Measurements from ENCODE around the gene PCDH9.

PCDH9 gene

GRCh38 chr13:66958611-66959010 lies 271.5 kb downstream of the PCDH9 start:
- no peak for DNase-seq

- DNase-seq, result no peak
These were observed 277.6 kb downstream of the PCDH9 start for GRCh38 chr13:66952507-66952906.

GRCh38 chr13:66951426-66951825 lies 278.7 kb downstream of the PCDH9 start:
- no peak for DNase-seq

- DNase-seq, result no peak
These were observed 279.5 kb downstream of the PCDH9 start for GRCh38 chr13:66950666-66951065.

- no peak for DNase-seq
These were observed 281.2 kb downstream of the PCDH9 start for GRCh38 chr13:66948910-66949309.

GRCh38 chr13:66943530-66943929 lies 286.6 kb downstream of the PCDH9 start:
- DNase-seq, result no peak

GRCh38 chr13:66940113-66940512 lies 290.0 kb downstream of the PCDH9 start:
- DNase-seq, result no peak

GRCh38 chr13:66937423-66937822 lies 292.7 kb downstream of the PCDH9 start:
- DNase-seq, result no peak

- DNase-seq, result no peak
These were observed 296.1 kb downstream of the PCDH9 start for GRCh38 chr13:66933994-66934393.

- no peak for DNase-seq
These were observed 296.6 kb downstream of the PCDH9 start for GRCh38 chr13:66933527-66933926.

GRCh38 chr13:66927562-66927961 lies 302.6 kb downstream of the PCDH9 start:
- DNase-seq, result no peak

- no peak for DNase-seq
These were observed 303.1 kb downstream of the PCDH9 start for GRCh38 chr13:66926851-66927524.

GRCh38 chr13:66926200-66926850 lies 303.8 kb downstream of the PCDH9 start:
- no peak for DNase-seq

GRCh38 chr13:66922444-66922843 lies 307.7 kb downstream of the PCDH9 start:
- no peak for DNase-seq

GRCh38 chr13:66921437-66921836 lies 308.7 kb downstream of the PCDH9 start:
- DNase-seq, result no peak

GRCh38 chr13:66915596-66916185 lies 314.4 kb downstream of the PCDH9 start:
- DNase-seq, result no peak

- no peak for DNase-seq
These were observed 316.0 kb downstream of the PCDH9 start for GRCh38 chr13:66914155-66914554.

GRCh38 chr13:66911411-66911939 lies 318.7 kb downstream of the PCDH9 start:
- DNase-seq, result no peak

GRCh38 chr13:66899955-66900354 lies 330.2 kb downstream of the PCDH9 start:
- DNase-seq, result no peak

GRCh38 chr13:66896933-66897332 lies 333.2 kb downstream of the PCDH9 start:
- DNase-seq, result no peak

- no peak for DNase-seq
These were observed 334.4 kb downstream of the PCDH9 start for GRCh38 chr13:66895780-66896179.

GRCh38 chr13:66895320-66895719 lies 334.8 kb downstream of the PCDH9 start:
- no peak for DNase-seq

- DNase-seq, result no peak
These were observed 341.4 kb downstream of the PCDH9 start for GRCh38 chr13:66888698-66889097.

- DNase-seq, result no peak
These were observed 343.0 kb downstream of the PCDH9 start for GRCh38 chr13:66887088-66887487.

Data from activated CD4-positive, alpha-beta T cell treated with anti-CD3 and anti-CD28 coated beads, Interleukin-2, Interleukin-6, amounts not matched to agents 100 ng/mL and 50 ng/mL, durations not matched to agents 16 hours and 8 hours (primary cell).